K562 (cell line): ENCODE results near the gene CIAO2A. TPM values are rescaled to one million over a fixed set of nuclear protein-coding genes. Genes with fewer than 3 reads are reported as not detected.

ENCODE experiments used
- AFF4 ChIP-seq: sonication (generic); formaldehyde crosslinking; IDR thresholded peaks from 2 replicates; pipeline ENCODE4 v1.8.0; 2023; ENCODE audit warnings: mild to moderate bottlenecking, missing genetic modification reagents
- CBFA2T3 ChIP-seq: fragments of 450-650 bp; IDR thresholded peaks from 2 replicates; pipeline ENCODE4 v1.6.1; 2017
- FOXJ2 ChIP-seq: fragments of 200-800 bp; sonication (Bioruptor generic); IDR thresholded peaks from 2 replicates; pipeline ENCODE4 v1.6.1; 2016; ENCODE audit warnings: missing genetic modification characterization, missing compliant biosample characterization
- HCFC1 ChIP-seq: IDR thresholded peaks from 2 replicates; pipeline ENCODE4 v1.6.1; 2012; ENCODE audit warnings: low read depth, low read length, improper control_type of control experiment
- MAZ ChIP-seq, 2 experiments: fragments of 450-650 bp in 1 of 2; sonication (generic) in 1 of 2; formaldehyde crosslinking; IDR thresholded peaks in 1 of 2; conservative IDR thresholded peaks in 1 of 2; 2 replicates each; pipeline versions ENCODE4 v1.4.0 to v1.5.0; 2020; ENCODE audit warnings: mild to moderate bottlenecking in 1 of 2, missing genetic modification reagents in 1 of 2
- MED1 ChIP-seq: sonication (generic); formaldehyde crosslinking; IDR thresholded peaks from 2 replicates; pipeline ENCODE4 v1.8.1; 2023; ENCODE audit warnings: missing genetic modification reagents, borderline replicate concordance
- MEF2A ChIP-seq: IDR thresholded peaks from 2 replicates; pipeline ENCODE4 v1.6.1; 2011; ENCODE audit warnings: low read depth, mild to moderate bottlenecking, low read length, moderate library complexity; ENCODE audit not compliant: control insufficient read depth
- MXI1 ChIP-seq: IDR thresholded peaks from 2 replicates; pipeline ENCODE4 v1.6.1; 2011; ENCODE audit warnings: low read depth, mild to moderate bottlenecking, improper control_type of control experiment, low read length
- MYC ChIP-seq, 2 experiments: fragments of 250-450 bp in 1 of 2; sonication (Bioruptor Pico) in 1 of 2; IDR thresholded peaks; 2 replicates each; pipeline versions ENCODE4 v1.5.1 to v1.6.1; 2012 to 2021; ENCODE audit warnings: low read depth in 2 of 2, borderline replicate concordance in 1 of 2, improper control_type of control experiment in 1 of 2, low read length in 1 of 2, mild to moderate bottlenecking in 1 of 2, moderate library complexity in 1 of 2
- NBN ChIP-seq: fragments of 450-650 bp; IDR thresholded peaks from 2 replicates; pipeline ENCODE4 v1.6.1; 2016; ENCODE audit warnings: low read depth, mild to moderate bottlenecking
- NR1H2 ChIP-seq: sonication (generic); formaldehyde crosslinking; IDR thresholded peaks from 2 replicates; pipeline ENCODE4 v1.4.0; 2020; ENCODE audit warnings: mild to moderate bottlenecking, missing genetic modification reagents
- POLR3A ChIP-seq: IDR thresholded peaks from 2 replicates; pipeline ENCODE4 v1.6.1; 2011; ENCODE audit warnings: borderline replicate concordance, mild to moderate bottlenecking, moderate library complexity; ENCODE audit not compliant: insufficient read length, insufficient read depth; ENCODE audit errors: extremely low read depth
- SIN3B ChIP-seq: fragments of 450-650 bp; IDR thresholded peaks from 2 replicates; pipeline ENCODE4 v1.6.1; 2017; ENCODE audit warnings: low read depth, mild to moderate bottlenecking, moderate library complexity
- SMAD1 ChIP-seq: fragments of 150-350 bp; IDR thresholded peaks from 2 replicates; pipeline ENCODE4 v1.6.1; 2014; ENCODE audit warnings: low read length, low read depth; ENCODE audit not compliant: partially characterized antibody
- SREBF2 ChIP-seq: sonication (generic); formaldehyde crosslinking; IDR thresholded peaks from 2 replicates; pipeline ENCODE4 v1.4.0; 2020; ENCODE audit warnings: mild to moderate bottlenecking, missing genetic modification reagents
- TBP ChIP-seq: optimal IDR thresholded peaks from 2 replicates; pipeline ENCODE3; 2011; ENCODE audit warnings: low read depth, low read length, improper control_type of control experiment
- TCF7L2 ChIP-seq: fragments of 150-350 bp; IDR thresholded peaks from 2 replicates; pipeline ENCODE4 v1.6.1; 2016; ENCODE audit warnings: low read depth, mild to moderate bottlenecking, low read length, moderate library complexity
- TRIM28 ChIP-seq: fragments of 450-650 bp; IDR thresholded peaks from 2 replicates; pipeline ENCODE4 v1.6.1; 2017
- ZNF311 ChIP-seq: fragments of 250-450 bp; sonication (Bioruptor Pico); IDR thresholded peaks from 2 replicates; pipeline ENCODE4 v1.4.0; 2020; ENCODE audit warnings: mild to moderate bottlenecking, moderate library complexity
- polyA plus RNA-seq, 8 experiments: library from polyadenylated mRNA; depleted of rRNA in 4 of 8; stranded (reverse) in 5 of 8; unstranded in 3 of 8; fragments of >200 nt; fragmentation: Nextera tagmentation in 2 of 8; fragmentation: Illumina TruSeq in 1 of 8; extraction: Ambion mirVana in 2 of 8; extraction: Trizol in 1 of 8; gene quantifications; 2 replicates each; pipeline versions ENCODE4 v1.2.1 to v1.2.3, GENCODE V29; 2011 to 2014; ENCODE audit warnings: inconsistent platforms in 1 of 8, missing spikeins in 1 of 8
- total RNA-seq, 7 experiments: library from RNA; depleted of rRNA in 6 of 7; stranded (reverse); fragments of >200 nt in 6 of 7; fragmentation: Illumina TruSeq in 2 of 7; extraction: Trizol in 2 of 7; gene quantifications; 2 replicates each; pipeline versions ENCODE4 v1.2.1 to v1.2.3, GENCODE V29; 2011 to 2021; ENCODE audit warnings: low replicate concordance in 1 of 7
- TF ChIP-seq, protein P1 (sequence below): fragments of 150-350 bp; IDR thresholded peaks from 2 replicates; pipeline ENCODE4 v1.6.1; 2014; ENCODE audit warnings: low read depth, mild to moderate bottlenecking, low read length, borderline replicate concordance
- TF ChIP-seq, protein P2 (sequence below): fragments of 250-450 bp; sonication (Bioruptor Pico); IDR thresholded peaks from 2 replicates; pipeline ENCODE4 v1.8.0; 2021; ENCODE audit warnings: moderate library complexity, mild to moderate bottlenecking, inconsistent platforms

Gene CIAO2A
- total and polyA plus RNA-seq, 9 of the 15 experiments (the other 6 are each of a cell fraction or from before 2014, with no cell fraction given), result 161 to 429 (median 313) TPM

- 0 out of 2 replicates have a peak, but pooled peaks have one; percentile 34 for TF ChIP-seq MYC (IDR thresholded peaks at IDR 0.05; ENCODE audit: low read depth, low read length)
- peak; percentile 31; the same call in 1 of the 2 replicates for TF ChIP-seq MYC (CRISPR knock-in tag; IDR thresholded peaks at IDR 0.05; ENCODE audit: borderline replicate concordance, low read depth)
- TF ChIP-seq POLR3A, result no peak
- TF ChIP-seq, protein P1, sequence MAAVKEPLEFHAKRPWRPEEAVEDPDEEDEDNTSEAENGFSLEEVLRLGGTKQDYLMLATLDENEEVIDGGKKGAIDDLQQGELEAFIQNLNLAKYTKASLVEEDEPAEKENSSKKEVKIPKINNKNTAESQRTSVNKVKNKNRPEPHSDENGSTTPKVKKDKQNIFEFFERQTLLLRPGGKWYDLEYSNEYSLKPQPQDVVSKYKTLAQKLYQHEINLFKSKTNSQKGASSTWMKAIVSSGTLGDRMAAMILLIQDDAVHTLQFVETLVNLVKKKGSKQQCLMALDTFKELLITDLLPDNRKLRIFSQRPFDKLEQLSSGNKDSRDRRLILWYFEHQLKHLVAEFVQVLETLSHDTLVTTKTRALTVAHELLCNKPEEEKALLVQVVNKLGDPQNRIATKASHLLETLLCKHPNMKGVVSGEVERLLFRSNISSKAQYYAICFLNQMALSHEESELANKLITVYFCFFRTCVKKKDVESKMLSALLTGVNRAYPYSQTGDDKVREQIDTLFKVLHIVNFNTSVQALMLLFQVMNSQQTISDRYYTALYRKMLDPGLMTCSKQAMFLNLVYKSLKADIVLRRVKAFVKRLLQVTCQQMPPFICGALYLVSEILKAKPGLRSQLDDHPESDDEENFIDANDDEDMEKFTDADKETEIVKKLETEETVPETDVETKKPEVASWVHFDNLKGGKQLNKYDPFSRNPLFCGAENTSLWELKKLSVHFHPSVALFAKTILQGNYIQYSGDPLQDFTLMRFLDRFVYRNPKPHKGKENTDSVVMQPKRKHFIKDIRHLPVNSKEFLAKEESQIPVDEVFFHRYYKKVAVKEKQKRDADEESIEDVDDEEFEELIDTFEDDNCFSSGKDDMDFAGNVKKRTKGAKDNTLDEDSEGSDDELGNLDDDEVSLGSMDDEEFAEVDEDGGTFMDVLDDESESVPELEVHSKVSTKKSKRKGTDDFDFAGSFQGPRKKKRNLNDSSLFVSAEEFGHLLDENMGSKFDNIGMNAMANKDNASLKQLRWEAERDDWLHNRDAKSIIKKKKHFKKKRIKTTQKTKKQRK, result no peak
- no peak for TF ChIP-seq TCF7L2
- no peak for TF ChIP-seq NBN
- TF ChIP-seq TBP, result peak; percentile 26
- no peak for TF ChIP-seq CBFA2T3
- TF ChIP-seq ZNF311 (CRISPR knock-in tag), result no peak
- no peak for TF ChIP-seq MXI1
- TF ChIP-seq SREBF2, result no peak
- TF ChIP-seq NR1H2 (CRISPR knock-in tag), result no peak
- TF ChIP-seq SMAD1, result peak; percentile 27
- TF ChIP-seq AFF4 (CRISPR knock-in tag), result no peak
- no peak for TF ChIP-seq FOXJ2 (tag)
- no peak for TF ChIP-seq MEF2A
- TF ChIP-seq SIN3B, result peak; percentile 45; the same call in 1 of the 2 replicates
- no peak for TF ChIP-seq MED1 (CRISPR knock-in tag)
- TF ChIP-seq MAZ (CRISPR knock-in tag; conservative IDR thresholded peaks at IDR 0.05 in 1 of 2, IDR thresholded peaks at IDR 0.05 in 1 of 2), result peak; percentile 45 to 60; a peak in 2 of 4 replicates
- no peak for TF ChIP-seq TRIM28
- TF ChIP-seq, protein P2, sequence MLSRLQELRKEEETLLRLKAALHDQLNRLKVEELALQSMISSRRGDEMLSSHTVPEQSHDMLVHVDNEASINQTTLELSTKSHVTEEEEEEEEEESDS (CRISPR knock-in tag), result no peak
- TF ChIP-seq HCFC1, result no peak
These were observed 47.1 kb downstream of the CIAO2A start, which contains the start of gene DAPK2 (continued) for GRCh38 chr15:64046421-64047153.
